PFSK-1 (cell line): ENCODE measurements around the gene ARHGAP30.

Source experiments
- FOXP2 ChIP-seq: optimal IDR thresholded peaks from 2 replicates; pipeline ENCODE3; 2011; ENCODE audit warnings: borderline replicate concordance, control low read depth, inconsistent platforms; ENCODE audit not compliant: insufficient read depth; ENCODE audit errors: extremely low read length, extremely low read depth
- POLR2AphosphoS5 ChIP-seq: IDR thresholded peaks from 2 replicates; pipeline ENCODE4 v1.6.1; 2012; ENCODE audit warnings: low read depth, mild to moderate bottlenecking, control low read depth, low read length, moderate library complexity
- TAF1 ChIP-seq: IDR thresholded peaks from 2 replicates; pipeline ENCODE4 v1.6.1; 2012; ENCODE audit warnings: low read length, control low read depth, borderline replicate concordance; ENCODE audit not compliant: insufficient read depth
- TF ChIP-seq, protein P1 (sequence below), 2 experiments: IDR thresholded peaks; 2 replicates each; pipeline versions ENCODE4 v1.6.1 to v1.8.0; 2011 to 2012; ENCODE audit warnings: low read depth in 2 of 2, low read length in 2 of 2, control low read depth in 1 of 2, inconsistent platforms in 1 of 2, mild to moderate bottlenecking in 1 of 2, moderate library complexity in 1 of 2; ENCODE audit not compliant: insufficient read depth in 1 of 2

DNA sequence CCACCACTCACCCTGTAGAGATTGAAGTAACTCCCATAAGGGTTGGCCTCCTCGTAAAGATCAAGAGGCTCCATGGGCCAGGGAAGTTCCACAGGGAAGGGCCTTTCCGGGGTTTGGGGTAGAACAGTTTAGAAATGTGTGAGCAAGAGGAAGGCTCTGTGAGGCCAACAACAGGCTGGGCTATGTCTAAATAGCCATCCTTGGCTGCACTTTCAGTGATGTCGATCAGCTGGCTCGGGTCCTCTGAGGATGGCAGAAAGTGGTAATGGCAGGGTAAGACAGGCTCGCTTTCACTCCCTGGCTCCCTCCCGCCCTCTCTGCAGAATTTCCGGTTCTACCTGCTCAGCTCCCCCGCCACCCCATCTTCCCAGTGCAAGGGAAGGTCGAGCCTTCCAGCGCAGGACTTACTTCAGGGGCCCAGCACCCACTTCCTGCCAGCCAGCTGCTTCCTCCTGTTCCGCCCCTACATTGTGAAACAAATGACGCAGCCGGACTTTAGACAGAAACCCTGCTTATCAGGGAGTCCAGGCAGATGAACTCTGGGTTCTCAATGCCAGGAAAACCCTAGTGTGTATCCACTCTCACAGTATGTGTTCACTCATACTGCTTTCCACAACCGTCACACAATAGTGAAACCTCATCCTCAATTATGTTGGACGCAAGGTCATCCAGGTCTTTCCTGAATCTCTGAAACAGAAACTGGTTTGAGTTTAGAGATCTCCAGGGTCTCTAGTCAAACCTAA lies 56.0 kb downstream of the ARHGAP30 start:
- TF ChIP-seq TAF1 (no peak), POLR2AphosphoS5 (no peak), FOXP2 (peak; percentile 88)
- TF ChIP-seq, protein P1, sequence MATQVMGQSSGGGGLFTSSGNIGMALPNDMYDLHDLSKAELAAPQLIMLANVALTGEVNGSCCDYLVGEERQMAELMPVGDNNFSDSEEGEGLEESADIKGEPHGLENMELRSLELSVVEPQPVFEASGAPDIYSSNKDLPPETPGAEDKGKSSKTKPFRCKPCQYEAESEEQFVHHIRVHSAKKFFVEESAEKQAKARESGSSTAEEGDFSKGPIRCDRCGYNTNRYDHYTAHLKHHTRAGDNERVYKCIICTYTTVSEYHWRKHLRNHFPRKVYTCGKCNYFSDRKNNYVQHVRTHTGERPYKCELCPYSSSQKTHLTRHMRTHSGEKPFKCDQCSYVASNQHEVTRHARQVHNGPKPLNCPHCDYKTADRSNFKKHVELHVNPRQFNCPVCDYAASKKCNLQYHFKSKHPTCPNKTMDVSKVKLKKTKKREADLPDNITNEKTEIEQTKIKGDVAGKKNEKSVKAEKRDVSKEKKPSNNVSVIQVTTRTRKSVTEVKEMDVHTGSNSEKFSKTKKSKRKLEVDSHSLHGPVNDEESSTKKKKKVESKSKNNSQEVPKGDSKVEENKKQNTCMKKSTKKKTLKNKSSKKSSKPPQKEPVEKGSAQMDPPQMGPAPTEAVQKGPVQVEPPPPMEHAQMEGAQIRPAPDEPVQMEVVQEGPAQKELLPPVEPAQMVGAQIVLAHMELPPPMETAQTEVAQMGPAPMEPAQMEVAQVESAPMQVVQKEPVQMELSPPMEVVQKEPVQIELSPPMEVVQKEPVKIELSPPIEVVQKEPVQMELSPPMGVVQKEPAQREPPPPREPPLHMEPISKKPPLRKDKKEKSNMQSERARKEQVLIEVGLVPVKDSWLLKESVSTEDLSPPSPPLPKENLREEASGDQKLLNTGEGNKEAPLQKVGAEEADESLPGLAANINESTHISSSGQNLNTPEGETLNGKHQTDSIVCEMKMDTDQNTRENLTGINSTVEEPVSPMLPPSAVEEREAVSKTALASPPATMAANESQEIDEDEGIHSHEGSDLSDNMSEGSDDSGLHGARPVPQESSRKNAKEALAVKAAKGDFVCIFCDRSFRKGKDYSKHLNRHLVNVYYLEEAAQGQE (IDR thresholded peaks at IDR 0.05; ENCODE audit: insufficient read depth in 1 of 2, low read depth in 2 of 2, low read length in 2 of 2): no peak; a peak in 1 of 4 replicates
